ENCODE results near the gene NPTX1.

The NPTX1 gene

DNA sequence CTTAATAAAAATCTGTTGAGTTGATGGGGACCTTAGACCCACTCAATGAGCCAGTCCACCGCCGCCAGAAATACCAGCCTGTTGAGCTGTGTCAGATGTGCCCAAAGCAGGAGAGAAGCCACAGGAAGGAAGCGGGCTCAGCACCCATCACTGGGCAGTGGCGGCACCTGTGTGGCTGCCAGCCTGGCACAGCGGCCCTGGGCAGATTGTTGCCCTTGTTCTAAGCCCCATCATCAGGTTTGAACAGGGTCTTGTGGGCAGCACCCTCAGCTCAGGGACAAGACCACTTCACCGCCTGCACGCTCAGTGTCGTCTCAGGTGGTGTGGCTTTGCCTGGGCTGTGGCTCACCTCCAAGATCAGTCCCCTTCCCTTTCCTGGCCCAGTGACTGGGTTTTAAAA, 52.1 kb downstream of the NPTX1 start:
- no peak for DNase-seq

DNA sequence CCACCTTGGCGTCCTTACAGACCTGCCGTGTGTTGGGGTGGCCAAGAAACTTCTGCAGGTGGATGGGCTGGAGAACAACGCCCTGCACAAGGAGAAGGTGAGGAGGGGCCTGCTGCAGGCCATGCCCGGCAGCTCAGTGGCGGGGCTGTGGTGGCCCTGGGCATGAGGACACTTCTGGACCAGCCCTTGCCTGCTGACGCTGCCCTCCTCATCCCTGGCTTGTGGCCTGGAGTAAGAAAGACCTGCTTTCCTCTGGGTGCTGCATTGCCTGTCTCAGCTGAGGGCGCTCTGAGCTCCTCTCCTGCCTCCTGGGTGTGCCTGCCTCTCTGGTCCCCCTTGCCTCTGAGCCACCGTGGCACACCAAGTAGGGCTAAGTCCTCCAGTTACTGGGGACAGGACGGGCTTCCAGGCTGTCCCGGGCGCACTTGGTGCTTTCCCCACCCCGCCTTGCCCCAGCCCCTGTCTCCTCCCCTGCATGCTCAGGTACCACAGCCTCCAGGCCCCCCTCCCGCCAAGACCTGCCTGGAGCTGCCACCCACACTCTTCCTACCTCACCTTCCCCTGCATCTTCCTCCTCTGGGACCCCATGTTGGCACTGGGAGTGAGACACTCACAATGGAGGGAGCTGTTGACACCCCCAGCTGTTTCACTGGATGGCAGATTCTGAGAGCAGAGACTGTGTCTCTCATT, 52.7 kb downstream of the NPTX1 start:
- no peak for DNase-seq

DNA sequence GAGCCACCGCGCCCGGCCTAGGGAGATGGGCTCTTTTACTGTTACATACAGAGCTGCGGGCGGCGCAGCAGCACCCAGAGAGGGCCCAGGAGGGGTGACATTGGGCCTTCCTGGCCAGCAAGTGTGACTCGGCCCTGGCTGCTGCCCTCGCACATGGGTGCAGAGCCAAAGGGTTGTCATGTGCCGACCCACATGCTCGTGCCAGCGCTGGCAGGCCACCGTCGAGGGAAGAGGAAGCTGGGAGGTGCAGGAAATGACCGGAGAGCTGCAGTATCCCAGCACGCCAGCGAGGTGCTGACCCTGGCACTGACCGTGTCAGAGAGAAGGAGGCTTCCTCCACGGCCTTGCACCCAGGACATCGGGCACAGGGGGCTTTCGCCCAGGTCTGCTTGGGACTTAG, 53.4 kb downstream of the NPTX1 start:
- no peak for DNase-seq

DNA sequence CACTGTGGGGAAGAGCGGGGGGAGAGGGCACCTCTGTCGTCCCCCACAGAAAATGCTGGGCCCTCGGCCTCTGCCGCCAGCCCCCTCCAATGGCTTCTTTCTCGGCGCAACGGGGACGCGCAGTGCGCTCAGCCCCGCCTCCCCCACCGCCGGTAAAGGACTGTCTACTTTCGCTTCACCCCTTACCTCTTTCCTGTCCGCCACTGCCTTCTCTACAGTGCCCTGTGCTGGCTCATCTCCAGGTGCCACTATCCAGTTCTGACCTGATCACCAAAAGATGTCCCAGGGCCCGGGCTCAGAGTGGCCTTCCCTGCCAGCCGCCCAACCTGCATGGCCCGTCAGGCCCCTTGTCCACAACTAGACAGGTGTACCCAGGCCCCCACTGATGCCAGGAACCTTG, 54.1 kb downstream of the NPTX1 start:
- no peak for DNase-seq

DNA sequence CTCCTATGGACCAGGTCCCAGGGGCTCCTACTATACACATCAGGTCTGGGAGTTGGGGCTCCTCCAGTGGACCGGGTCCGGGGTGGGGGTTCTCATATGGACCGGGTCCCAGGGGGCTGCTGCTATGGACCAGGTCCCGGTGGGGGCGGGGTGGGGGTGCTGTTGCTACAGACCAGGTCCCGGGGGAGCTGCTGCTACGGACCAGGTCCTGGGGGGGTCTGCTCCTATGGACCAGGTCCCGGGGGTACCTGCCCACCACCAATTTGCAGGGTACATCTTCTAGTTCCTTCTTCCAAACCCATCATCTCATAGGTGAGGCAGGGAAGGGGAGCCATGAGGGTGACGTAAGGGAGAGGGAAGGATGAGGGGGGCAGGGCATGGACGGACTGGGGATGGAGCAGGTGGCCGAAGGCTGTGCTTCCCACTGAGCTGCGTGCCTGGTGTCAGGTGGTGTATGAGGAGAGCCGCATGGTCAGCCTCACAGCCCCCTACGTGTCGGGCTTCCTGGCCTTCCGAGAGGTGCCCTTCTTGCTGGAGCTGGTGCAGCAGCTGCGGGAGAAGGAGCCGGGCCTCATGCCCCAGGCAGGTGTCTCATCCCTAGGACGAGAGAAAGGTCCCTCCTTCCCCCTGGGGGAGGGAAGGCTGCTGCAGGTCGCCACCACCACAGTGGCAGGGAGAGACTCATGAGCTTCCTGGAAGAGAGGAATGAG, 54.9 kb downstream of the NPTX1 start:
- no peak for DNase-seq

DNA sequence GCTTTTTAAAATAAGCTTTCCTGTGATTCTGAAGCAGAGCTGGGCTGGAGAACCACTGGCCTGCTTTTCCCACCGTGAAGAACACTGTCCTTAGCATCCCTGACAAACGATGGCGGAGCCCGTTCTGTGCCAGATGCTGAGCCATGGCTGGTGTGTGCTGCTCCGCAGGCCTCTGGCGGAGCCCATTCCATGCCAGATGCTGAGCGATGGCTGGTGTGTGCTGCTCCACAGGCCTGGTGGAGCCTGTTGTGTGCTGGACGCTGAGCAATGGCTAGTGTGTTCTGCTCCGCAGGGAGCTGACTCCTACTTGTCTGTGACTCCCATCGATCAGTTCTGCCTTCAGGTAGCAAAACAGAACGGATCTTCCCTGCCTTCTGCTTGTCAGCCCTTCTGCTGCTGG, 57.2 kb downstream of the NPTX1 start:
- no peak for DNase-seq

DNA sequence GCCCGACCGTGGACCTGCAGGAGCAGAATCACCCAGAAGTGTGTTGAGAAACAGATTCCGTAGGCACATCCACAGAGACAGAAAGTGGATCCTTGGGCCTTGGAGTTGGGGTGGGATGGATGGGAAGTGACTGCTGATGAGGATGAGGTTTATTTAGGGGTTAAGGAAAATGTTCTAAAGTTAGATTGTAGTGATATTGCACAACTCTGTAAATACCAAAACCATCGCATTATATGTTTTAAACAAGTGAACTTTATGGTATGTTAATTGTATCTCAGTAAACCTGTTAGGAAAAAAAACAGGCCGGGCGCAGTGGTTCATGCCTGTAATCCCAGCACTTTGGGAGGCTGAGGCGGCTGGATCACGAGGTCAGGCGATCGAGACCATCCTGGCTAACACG, 57.8 kb downstream of the NPTX1 start:
- DNase-seq = no peak
